H1 (cell line): ENCODE data around the gene RAB35. TPM values are rescaled to one million over a fixed set of nuclear protein-coding genes. Genes with fewer than 3 reads are reported as not detected.

Experiments used
- ATF2 ChIP-seq: IDR thresholded peaks from 2 replicates; pipeline ENCODE4 v1.6.1; 2012; ENCODE audit warnings: low read length, inconsistent platforms
- ATF3 ChIP-seq: IDR thresholded peaks from 2 replicates; pipeline ENCODE4 v1.6.1; 2011; ENCODE audit warnings: low read depth, mild to moderate bottlenecking, low read length; ENCODE audit not compliant: insufficient read depth
- BACH1 ChIP-seq: IDR thresholded peaks from 2 replicates; pipeline ENCODE4 v1.6.1; 2012; ENCODE audit warnings: low read length, improper control_type of control experiment
- BCL11A ChIP-seq, 2 experiments: IDR thresholded peaks; one replicate each; pipeline ENCODE4 v1.6.1; 2011; ENCODE audit warnings: low read depth in 2 of 2, low read length in 2 of 2, mild to moderate bottlenecking in 2 of 2
- BRCA1 ChIP-seq: IDR thresholded peaks from 2 replicates; pipeline ENCODE4 v1.6.1; 2012; ENCODE audit warnings: low read depth, low read length, improper control_type of control experiment
- CBX5 ChIP-seq: fragments of 300-800, 300-1000 bp; sonication (generic); IDR thresholded peaks from 2 replicates; pipeline ENCODE4 v1.7.1; 2016; ENCODE audit warnings: antibody characterized with exemption, low read length, low read depth
- CEBPB ChIP-seq: IDR thresholded peaks from 2 replicates; pipeline ENCODE4 v1.6.1; 2012; ENCODE audit warnings: low read depth, low read length
- CTCF ChIP-seq, 3 experiments: IDR thresholded peaks; 1 replicate in 2 of 3; 2 replicates in 1 of 3; pipeline versions ENCODE4 v1.5.1 to v1.6.1; 2011; ENCODE audit warnings: low read length in 3 of 3, mild to moderate bottlenecking in 3 of 3, inconsistent platforms in 2 of 3, low read depth in 1 of 3, moderate library complexity in 1 of 3; ENCODE audit not compliant: insufficient read depth in 1 of 3; ENCODE audit errors: control extremely low read depth in 1 of 3
- GABPA ChIP-seq: IDR thresholded peaks from 2 replicates; pipeline ENCODE4 v1.6.1; 2011; ENCODE audit warnings: mild to moderate bottlenecking, low read length, moderate library complexity, borderline replicate concordance; ENCODE audit not compliant: insufficient read depth
- HDAC2 ChIP-seq, 2 experiments: fragments of 300-600 bp in 1 of 2; sonication (generic) in 1 of 2; IDR thresholded peaks; 2 replicates each; pipeline ENCODE4 v1.6.1; 2011 to 2012; ENCODE audit warnings: low read depth in 2 of 2, low read length in 2 of 2, mild to moderate bottlenecking in 2 of 2, moderate library complexity in 2 of 2, borderline replicate concordance in 1 of 2, inconsistent platforms in 1 of 2
- JUN ChIP-seq: IDR thresholded peaks from 2 replicates; pipeline ENCODE4 v1.6.1; 2011; ENCODE audit warnings: low read depth, mild to moderate bottlenecking, improper control_type of control experiment, low read length
- JUND ChIP-seq: IDR thresholded peaks from 2 replicates; pipeline ENCODE4 v1.6.1; 2011; ENCODE audit warnings: mild to moderate bottlenecking, improper control_type of control experiment, low read length
- KDM1A ChIP-seq: fragments of 200-600, 300-600 bp; sonication (generic); IDR thresholded peaks from 2 replicates; pipeline ENCODE4 v1.7.1; 2016; ENCODE audit warnings: mild to moderate bottlenecking, low read length, borderline replicate concordance
- KDM5A ChIP-seq: fragments of 200-600 bp; IDR thresholded peaks from 2 replicates; pipeline ENCODE4 v1.7.1; 2012; ENCODE audit warnings: mild to moderate bottlenecking, low read length, inconsistent platforms, mixed read lengths
- MAX ChIP-seq: IDR thresholded peaks from 2 replicates; pipeline ENCODE4 v1.6.1; 2012; ENCODE audit warnings: inconsistent platforms
- RXRA ChIP-seq: IDR thresholded peaks from 2 replicates; pipeline ENCODE4 v1.6.1; 2011; ENCODE audit warnings: low read depth, mild to moderate bottlenecking, low read length, moderate library complexity; ENCODE audit not compliant: insufficient read depth
- SIRT6 ChIP-seq: IDR thresholded peaks from one replicate; pipeline ENCODE4 v1.7.1; 2012; ENCODE audit warnings: low read length, inconsistent platforms
- SP1 ChIP-seq: IDR thresholded peaks from 2 replicates; pipeline ENCODE4 v1.6.1; 2011; ENCODE audit warnings: low read depth, low read length
- TBP ChIP-seq: IDR thresholded peaks from 2 replicates; pipeline ENCODE4 v1.6.1; 2011; ENCODE audit warnings: low read depth, low read length, improper control_type of control experiment
- TEAD4 ChIP-seq: IDR thresholded peaks from 2 replicates; pipeline ENCODE4 v1.6.1; 2012; ENCODE audit warnings: low read depth, low read length, inconsistent platforms, mixed read lengths
- polyA plus RNA-seq, 7 experiments: library from polyadenylated mRNA; depleted of rRNA in 3 of 7; stranded (reverse) in 5 of 7; unstranded in 2 of 7; fragments of >200 nt in 5 of 7; fragments of 200-250 nt in 2 of 7; gene quantifications; 1 replicate in 5 of 7; 2 replicates in 1 of 7; 4 replicates in 1 of 7; pipeline versions ENCODE4 v1.2.1 to v1.2.3, GENCODE V29; 2011 to 2013; ENCODE audit warnings: missing spikeins in 2 of 7, mixed read lengths in 2 of 7
- total RNA-seq: library from RNA; stranded (reverse); fragmentation: NEBNext Ultra II Directional; extraction: Animal tissue kit (Norgen Biotek cat#: 25700); gene quantifications from 2 replicates; pipeline ENCODE4 v1.2.1, GENCODE V29; 2021

Gene RAB35
- total and polyA plus RNA-seq, 2 of the 8 experiments (the other 6 are each of a cell fraction or from before 2014, with no cell fraction given) = 33.4 to 39.0 TPM

- no peak for TF ChIP-seq CTCF (IDR thresholded peaks at IDR 0.05; ENCODE audit: control extremely low read depth in 1 of 3, insufficient read depth in 1 of 3, low read depth in 1 of 3, low read length in 3 of 3)
- TF ChIP-seq ATF2 = no peak
- no peak for TF ChIP-seq GABPA
- no peak for TF ChIP-seq BCL11A (IDR thresholded peaks at IDR 0.05; ENCODE audit: low read depth in 2 of 2, low read length in 2 of 2)
- TF ChIP-seq CEBPB = no peak
- no peak for TF ChIP-seq TBP
- TF ChIP-seq RXRA = no peak
- no peak for TF ChIP-seq SIRT6
- peak; percentile 93; the same call in 1 of the 2 replicates for TF ChIP-seq KDM1A
- no peak for TF ChIP-seq ATF3
- no peak for TF ChIP-seq JUND
- no peak for TF ChIP-seq CBX5
- peak; percentile 25 for TF ChIP-seq MAX
- peak in 1 of 2 experiments; percentile 69; a peak in 1 of 4 replicates for TF ChIP-seq HDAC2 (IDR thresholded peaks at IDR 0.05; ENCODE audit: borderline replicate concordance in 1 of 2, low read depth in 2 of 2, low read length in 2 of 2)
- TF ChIP-seq BRCA1 = peak; percentile 55
- no peak for TF ChIP-seq JUN
- no peak for TF ChIP-seq TEAD4
- no peak for TF ChIP-seq SP1
- TF ChIP-seq BACH1 = no peak
- no peak for TF ChIP-seq KDM5A
- TF ChIP-seq, all 59 proteins: peak for 6
Observed at GRCh38 chr12:120115692-120116440, 687 bp downstream of the RAB35 start (continued).
